Muscle layer of duodenum (tissue), 2 donors: ENCODE measurements around the gene GMEB1.
"Not testable (repeated sequence)": the region's sequence is repeated elsewhere in the genome, so short reads cannot be mapped to it uniquely, and the experiment has no call there.

ENCODE experiments used
- H3K27ac ChIP-seq: one replicate; pipeline ENCODE4 v1.7.0; 2013; ENCODE audit warnings: mild to moderate bottlenecking, low read length
- H3K27me3 ChIP-seq: one replicate; pipeline ENCODE4 v1.7.0; 2013; ENCODE audit warnings: low read depth, mild to moderate bottlenecking, control low read depth, low read length
- H3K36me3 ChIP-seq, 2 donors: one replicate each; pipeline ENCODE4 v1.7.0; 2013; ENCODE audit warnings: low read length in 2 of 2, control low read depth in 1 of 2, mild to moderate bottlenecking in 1 of 2; ENCODE audit not compliant: insufficient read depth in 2 of 2, control insufficient read depth in 1 of 2
- H3K4me1 ChIP-seq, 2 donors: one replicate each; pipeline ENCODE4 v1.7.0; 2013; ENCODE audit warnings: low read length in 2 of 2, mild to moderate bottlenecking in 2 of 2, control low read depth in 1 of 2, moderate library complexity in 1 of 2; ENCODE audit not compliant: insufficient read depth in 2 of 2, control insufficient read depth in 1 of 2
- H3K4me3 ChIP-seq, 2 donors: one replicate each; pipeline ENCODE4 v1.7.0; 2013; ENCODE audit warnings: low read length in 2 of 2, low read depth in 1 of 2, mild to moderate bottlenecking in 1 of 2
- H3K9me3 ChIP-seq, 2 donors: one replicate each; pipeline ENCODE4 v1.7.0; 2013; ENCODE audit warnings: low read length in 2 of 2, control low read depth in 1 of 2, mild to moderate bottlenecking in 1 of 2; ENCODE audit not compliant: control insufficient read depth in 1 of 2
- donor health status: healthy.

GMEB1 gene

DNA sequence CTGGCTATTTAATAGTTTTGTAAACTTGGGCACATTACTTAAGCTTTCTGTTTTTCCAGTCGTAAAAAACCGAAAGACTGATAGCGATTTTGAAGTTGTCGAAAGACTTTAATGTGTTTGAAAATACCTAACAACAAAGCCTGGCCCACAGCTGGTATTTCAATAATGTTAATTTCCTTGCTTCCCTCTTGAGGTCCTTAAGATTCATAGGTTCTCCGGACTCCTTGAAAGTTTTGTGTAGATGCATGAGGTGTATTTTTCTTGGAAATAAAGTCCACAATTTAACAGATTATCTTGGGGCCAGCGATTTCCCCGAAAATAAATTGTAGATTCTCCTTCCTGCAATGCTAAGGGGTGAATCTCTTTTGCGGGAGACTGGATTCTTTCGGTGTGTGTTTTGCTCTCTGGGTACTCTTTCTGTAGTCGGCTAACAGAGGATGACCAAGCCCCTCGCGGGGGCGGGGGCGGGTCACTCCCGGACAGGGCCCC lies 67.4 kb downstream of the GMEB1 start:
- Histone ChIP-seq H3K4me3 (peak overlapping the region; percentile 82 to 94), H3K9me3 (no peaks in the 10 kb centered on the region), H3K27me3 (no peaks in the 10 kb centered on the region), H3K36me3 (peaks cover 16 to 19% of the 10 kb centered on the region in 2 donors), H3K27ac (peak overlapping the region; percentile 94), H3K4me1 (peaks cover 11 to 27% of the 10 kb centered on the region in 2 donors)

DNA sequence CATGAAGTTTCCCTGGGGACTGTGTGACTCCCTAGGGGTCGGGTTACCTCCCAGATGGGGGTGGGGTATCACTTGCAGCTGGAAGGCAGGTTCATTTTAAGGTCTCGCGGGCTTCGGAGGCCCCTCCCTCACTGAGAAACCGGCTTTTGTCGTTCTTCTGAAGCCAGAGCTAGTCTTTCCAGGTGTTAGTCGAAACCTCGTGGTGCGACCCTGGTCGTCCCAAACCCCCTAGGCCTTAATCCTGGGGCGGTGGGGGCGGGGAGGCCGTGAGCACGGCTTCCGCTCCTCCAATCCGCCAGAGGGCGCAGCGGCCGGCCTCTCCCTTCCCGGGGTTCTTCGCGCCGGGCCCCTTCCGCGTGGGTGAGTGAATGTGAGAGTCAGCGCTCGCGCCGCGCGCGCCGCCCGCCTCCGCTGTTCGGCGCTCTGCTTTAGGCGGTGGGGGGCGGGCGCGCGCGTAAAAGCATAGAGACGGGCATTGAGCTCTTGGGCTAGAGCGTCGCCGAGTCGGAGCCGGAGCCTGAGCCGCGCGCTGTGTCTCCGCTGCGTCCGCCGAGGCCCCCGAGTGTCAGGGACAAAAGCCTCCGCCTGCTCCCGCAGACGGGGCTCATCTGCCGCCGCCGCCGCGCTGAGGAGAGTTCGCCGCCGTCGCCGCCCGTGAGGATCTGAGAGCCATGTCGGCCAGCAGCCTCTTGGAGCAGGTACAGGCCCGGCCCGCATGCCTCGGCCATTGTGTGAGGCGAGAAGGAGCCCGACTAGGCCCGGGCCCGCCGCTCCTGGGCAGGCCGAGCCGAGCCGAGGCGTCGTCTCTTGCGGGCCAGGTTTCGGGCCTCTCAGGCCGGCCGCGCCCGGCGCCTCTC lies 68.1 kb downstream of the GMEB1 start, which contains the start of gene YTHDF2:
Gene YTHDF2, plus strand, starts transcription at position 491 of the 857 bp plus-strand sequence. Its CDS starts 181 bp downstream, at position 672.
- Histone ChIP-seq H3K27me3 (no peaks in the 10 kb centered on the region), H3K4me3 (peak within 1 kb of the TSS; percentile 89 to 94), H3K9me3 (no peaks in the 10 kb centered on the region), H3K36me3 (peaks cover 16 to 24% of the 10 kb centered on the region in 2 donors), H3K4me1 (peaks cover 11 to 34% of the 10 kb centered on the region in 2 donors), H3K27ac (peak within 1 kb of the TSS; percentile 94)

DNA sequence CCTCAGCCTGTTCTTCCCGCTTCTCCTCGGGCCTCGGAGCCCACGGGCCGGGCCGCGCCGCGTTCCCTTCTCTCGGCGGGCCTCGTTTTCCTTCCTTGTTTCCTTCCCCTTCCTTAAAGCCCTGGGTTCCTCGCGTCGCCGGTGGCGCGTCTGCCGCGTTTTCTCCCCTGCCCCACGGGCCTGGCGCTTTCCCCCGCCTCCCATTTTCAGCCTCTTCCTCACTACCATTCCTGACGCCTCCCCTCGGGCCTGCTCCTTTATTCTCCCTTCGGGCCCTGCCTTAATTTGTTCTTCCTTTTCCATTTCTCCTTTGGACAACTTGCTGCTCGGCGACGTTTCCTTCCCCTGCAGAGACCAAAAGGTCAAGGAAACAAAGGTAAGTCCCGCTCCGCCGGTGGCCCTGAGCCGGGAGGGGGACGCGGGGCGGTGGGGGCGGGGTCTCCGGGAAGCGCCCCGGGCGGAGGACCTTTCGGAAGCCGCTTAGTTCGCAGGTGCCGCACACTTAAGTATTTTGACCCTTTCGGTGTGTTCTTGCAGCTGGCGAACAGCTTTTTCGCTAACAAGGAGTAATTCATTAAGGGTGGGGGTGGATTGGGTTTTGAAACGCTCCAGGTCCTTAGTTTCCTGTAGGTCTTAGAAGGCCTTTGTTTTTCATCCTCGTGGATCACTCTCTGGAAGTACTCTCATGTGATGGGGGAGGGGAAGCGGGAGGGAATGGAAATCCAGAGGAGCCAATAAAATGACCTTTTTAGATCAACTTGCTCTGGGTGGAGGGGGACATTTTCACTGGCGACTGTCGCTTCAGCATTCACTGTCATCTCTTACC lies 68.9 kb downstream of the GMEB1 start:
- H3K27ac ChIP-seq: peak overlapping the region; percentile 87
- peak overlapping the region; percentile 89 to 94 for H3K4me3 ChIP-seq
- H3K27me3 ChIP-seq: no peaks in the 10 kb centered on the region
- peaks cover 20 to 30% of the 10 kb centered on the region in 2 donors for H3K36me3 ChIP-seq
- no peaks in the 10 kb centered on the region for H3K9me3 ChIP-seq
- peaks cover 11 to 34% of the 10 kb centered on the region in 2 donors for H3K4me1 ChIP-seq

DNA sequence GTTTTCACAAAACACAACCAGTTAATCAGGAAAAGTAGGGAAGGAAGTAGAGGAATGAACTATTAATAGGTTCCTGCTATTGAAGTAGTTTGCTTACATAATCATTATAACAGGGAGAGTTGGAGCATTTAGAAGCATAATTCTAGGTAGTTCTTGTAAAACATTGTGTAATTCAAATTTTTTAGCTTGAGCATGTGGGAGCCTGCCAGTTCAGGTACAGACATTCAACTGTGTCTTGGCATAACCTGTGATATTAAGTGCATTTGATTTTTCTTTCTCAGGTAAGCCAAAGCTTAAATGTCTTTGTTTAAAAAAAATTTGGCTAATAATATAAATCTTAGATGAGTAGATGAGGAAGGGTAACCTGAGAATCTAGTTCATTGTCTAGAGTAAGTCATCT lies 71.5 kb downstream of the GMEB1 start:
- Histone ChIP-seq H3K4me1 (peaks cover 11 to 45% of the 10 kb centered on the region in 2 donors), H3K36me3 (peaks cover 36 to 51% of the 10 kb centered on the region in 2 donors), H3K27ac (no peak overlapping the region), H3K27me3 (no peaks in the 10 kb centered on the region), H3K4me3 (no peak overlapping the region), H3K9me3 (no peaks in the 10 kb centered on the region)

DNA sequence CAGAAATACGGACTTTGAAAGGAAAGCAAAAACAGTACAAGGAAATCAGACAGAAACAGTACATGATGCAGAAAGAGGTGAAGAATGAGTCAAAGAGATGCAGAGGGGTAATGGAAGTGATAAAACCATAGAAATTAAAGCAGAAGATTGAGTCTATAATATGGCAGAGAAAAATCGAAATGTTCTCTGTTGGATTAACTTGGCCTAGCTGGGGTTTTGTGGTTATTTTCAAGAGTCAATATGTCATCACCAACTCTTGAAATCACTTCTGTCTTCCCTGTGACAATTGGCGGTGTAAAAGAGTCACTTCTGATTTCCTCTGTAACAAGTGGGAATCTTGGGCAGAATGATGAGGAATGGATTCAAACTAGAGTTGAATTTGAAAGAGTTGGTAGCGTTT lies 75.6 kb downstream of the GMEB1 start:
- Histone ChIP-seq H3K27ac (no peak overlapping the region), H3K4me3 (peak overlapping the region in 1 of 2 donors; percentile 4), H3K9me3 (no peaks in the 10 kb centered on the region), H3K4me1 (peaks cover 10 to 53% of the 10 kb centered on the region in 2 donors), H3K36me3 (peaks cover 30 to 38% of the 10 kb centered on the region in 2 donors), H3K27me3 (no peaks in the 10 kb centered on the region)

DNA sequence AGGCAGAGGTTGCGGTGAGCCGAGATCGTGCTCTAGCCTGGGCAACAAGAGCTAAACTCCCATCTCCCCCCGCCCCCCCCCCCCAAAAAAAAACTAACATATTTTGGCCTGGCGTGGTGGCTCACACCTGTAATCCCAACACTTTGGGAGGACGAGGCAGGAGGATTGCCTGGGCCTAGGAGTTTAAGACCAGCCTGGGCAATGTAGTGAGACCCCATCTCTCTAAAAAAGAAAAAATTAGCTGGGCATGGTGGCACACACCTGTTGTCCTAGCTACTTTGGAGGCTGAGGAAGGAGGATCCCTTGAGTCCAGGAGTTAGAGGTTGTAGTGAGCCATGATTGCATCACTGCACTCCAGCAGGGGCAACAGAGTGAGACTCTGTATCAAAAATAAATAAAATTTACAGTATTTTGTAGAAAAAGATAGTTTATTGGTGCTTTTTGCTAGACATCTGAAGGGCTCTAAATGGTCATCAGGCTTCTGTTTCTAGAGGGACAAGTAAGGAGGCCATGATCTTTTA lies 77.1 kb downstream of the GMEB1 start:
- Histone ChIP-seq H3K4me3 (no peak overlapping the region), H3K4me1 (peaks cover 10 to 48% of the 10 kb centered on the region in 2 donors), H3K27ac (no peak overlapping the region), H3K36me3 (peaks cover 20 to 36% of the 10 kb centered on the region in 2 donors), H3K9me3 (no peaks in the 10 kb centered on the region), H3K27me3 (no peaks in the 10 kb centered on the region)

DNA sequence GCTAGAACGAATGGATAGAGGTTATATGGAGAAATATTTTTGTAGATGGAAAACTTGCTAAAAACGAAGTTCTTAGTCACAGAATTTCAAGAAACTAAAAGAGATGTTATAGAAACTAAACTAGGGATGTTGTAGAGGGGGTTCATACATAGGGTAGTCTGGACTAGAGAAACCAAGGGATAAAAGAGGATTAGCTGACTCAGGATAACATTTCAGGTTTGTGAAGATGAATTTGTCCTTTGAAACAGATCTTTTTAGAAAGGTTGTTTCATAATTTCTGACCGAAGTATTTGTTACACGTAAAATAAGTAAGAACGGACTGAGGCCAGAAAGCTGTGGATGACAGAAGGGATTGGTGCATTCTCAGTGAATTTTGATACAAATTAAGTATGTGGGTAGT lies 81.7 kb downstream of the GMEB1 start:
- no peaks in the 10 kb centered on the region for H3K9me3 ChIP-seq
- H3K27ac ChIP-seq: no peak overlapping the region
- peaks cover 3 to 4% of the 10 kb centered on the region in 2 donors for H3K36me3 ChIP-seq
- no peaks in the 10 kb centered on the region for H3K27me3 ChIP-seq
- peaks cover 24 to 58% of the 10 kb centered on the region in 2 donors for H3K4me1 ChIP-seq
- H3K4me3 ChIP-seq: no peak overlapping the region

DNA sequence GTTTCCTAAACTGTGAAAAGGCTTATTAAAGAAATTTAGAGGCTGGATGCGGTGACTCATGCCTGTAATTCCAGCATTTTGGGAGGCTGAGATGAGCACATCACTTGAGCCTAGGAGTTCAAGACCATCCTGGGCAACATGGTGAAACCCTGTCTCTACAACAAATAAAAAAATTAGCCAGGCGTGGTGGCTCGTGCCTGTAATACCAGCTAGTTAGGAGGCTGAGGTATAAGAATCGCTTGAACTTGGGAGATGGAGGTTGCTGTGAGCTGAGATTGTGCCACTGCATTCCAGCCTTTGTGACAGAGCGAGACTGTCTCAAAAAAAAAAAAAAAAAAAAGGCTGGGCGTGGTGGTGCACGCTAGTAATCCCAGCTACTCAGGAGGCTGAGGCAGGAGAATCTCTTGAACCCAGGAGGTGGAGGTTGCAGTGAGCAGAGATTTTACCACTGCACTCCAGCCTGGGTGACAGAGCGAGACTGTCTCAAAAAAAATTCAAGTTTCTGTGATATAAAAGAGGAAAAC lies 82.2 kb downstream of the GMEB1 start:
- not testable (repeated sequence) for H3K27me3 ChIP-seq, H3K9me3 ChIP-seq, H3K4me3 ChIP-seq, H3K27ac ChIP-seq, H3K36me3 ChIP-seq
- H3K4me1 ChIP-seq: peaks cover 29 to 62% of the 10 kb centered on the region in 2 donors

DNA sequence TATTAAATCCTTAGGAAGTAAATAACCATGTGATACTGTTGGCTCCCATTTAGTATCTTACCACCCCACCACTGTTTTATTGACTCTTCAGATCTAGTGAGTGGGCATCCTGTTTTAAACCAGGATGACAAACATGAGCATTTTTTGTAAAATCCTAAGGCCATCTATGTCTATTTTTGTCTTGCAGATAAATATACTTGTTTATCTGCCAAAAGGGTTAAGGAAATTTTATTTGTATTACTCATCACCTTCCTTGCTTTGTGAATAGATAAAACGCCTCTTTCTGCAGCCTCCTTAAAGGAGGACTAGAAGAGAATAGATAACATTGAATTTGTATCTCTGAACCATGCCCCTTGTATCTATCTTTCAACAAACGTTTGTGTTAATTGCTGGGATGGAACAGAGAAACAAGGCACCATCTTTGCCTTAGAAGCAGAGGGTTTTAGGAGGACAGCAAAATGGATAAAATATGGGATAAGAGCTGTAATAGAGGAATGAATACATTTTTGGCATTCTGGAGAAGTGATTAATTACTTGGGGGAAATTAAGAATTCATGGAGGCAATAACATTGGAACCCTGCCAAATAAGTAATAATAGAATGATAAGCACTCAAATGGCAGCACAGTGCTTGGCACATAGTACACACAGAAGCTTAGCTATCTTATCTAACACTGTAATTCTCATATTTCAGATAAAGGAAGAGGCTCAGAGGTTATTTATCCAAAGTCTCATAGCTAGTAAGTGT lies 82.9 kb downstream of the GMEB1 start:
- Histone ChIP-seq H3K27me3 (no peaks in the 10 kb centered on the region), H3K36me3 (peaks cover 0 to 3% of the 10 kb centered on the region in 2 donors), H3K27ac (no peak overlapping the region), H3K4me1 (peaks cover 35 to 62% of the 10 kb centered on the region in 2 donors), H3K4me3 (no peak overlapping the region), H3K9me3 (no peaks in the 10 kb centered on the region)

DNA sequence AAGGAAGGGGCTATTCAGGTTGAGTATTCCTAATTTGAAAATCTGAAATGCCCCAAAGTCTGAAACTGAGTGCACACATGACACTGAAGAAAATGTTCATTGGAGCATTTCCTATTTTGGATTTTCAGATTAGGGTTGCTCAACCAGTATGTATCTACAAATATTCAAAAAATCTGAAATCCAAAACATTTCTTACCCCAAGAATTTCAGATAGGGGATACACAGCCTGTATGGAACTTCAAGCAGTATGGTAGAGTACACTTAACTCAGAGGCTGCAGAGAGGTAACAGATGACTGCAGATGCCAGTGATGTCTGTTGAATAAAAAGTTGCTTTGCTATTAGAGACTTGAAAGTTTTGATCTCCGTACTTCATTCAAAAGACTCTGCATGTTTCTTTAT lies 87.1 kb downstream of the GMEB1 start:
- H3K27ac ChIP-seq: no peak overlapping the region
- H3K4me1 ChIP-seq: peaks cover 31 to 56% of the 10 kb centered on the region in 2 donors
- H3K4me3 ChIP-seq: peak overlapping the region in 1 of 2 donors; percentile 7
- no peaks in the 10 kb centered on the region for H3K27me3 ChIP-seq
- H3K9me3 ChIP-seq: no peaks in the 10 kb centered on the region
- H3K36me3 ChIP-seq: peaks cover 0 to 15% of the 10 kb centered on the region in 2 donors
